ENCODE data around the gene GPR183. TPM values are rescaled to one million over a fixed set of nuclear protein-coding genes. Genes with fewer than 3 reads are reported as not detected.

The GPR183 gene
- total and polyA plus RNA-seq, 10 of the 15 experiments (the other 5 are each of a cell fraction or from before 2014, with no cell fraction given) = 134 to 669 (median 225) TPM

- no peak; the same call in 1 of the 2 replicates for TF ChIP-seq SMARCA5 (IDR thresholded peaks at IDR 0.05)
- TF ChIP-seq NBN (IDR thresholded peaks at IDR 0.05) = peak; percentile 71; the same call in 1 of the 2 replicates
- peak; percentile 92 for TF ChIP-seq RUNX3 (IDR thresholded peaks at IDR 0.05; ENCODE audit: low read length)
- no peak for TF ChIP-seq MYB (IDR thresholded peaks at IDR 0.05; ENCODE audit: borderline replicate concordance, low read depth, low read length)
- peak; percentile 43 to 83; a peak in 3 of 4 replicates for TF ChIP-seq EP300 (IDR thresholded peaks at IDR 0.05; ENCODE audit: borderline replicate concordance in 1 of 2, control insufficient read depth in 1 of 2, low read depth in 2 of 2, low read length in 2 of 2)
- peak; percentile 75 for TF ChIP-seq PBX3 (IDR thresholded peaks at IDR 0.05; ENCODE audit: insufficient replicate concordance, low read depth, low read length)
- peak; percentile 56; the same call in 1 of the 2 replicates for TF ChIP-seq ATF2 (IDR thresholded peaks at IDR 0.05; ENCODE audit: low read length)
- TF ChIP-seq NKRF (conservative IDR thresholded peaks at IDR 0.05) = 0 out of 2 replicates have a peak, but pooled peaks have one; percentile 1
- TF ChIP-seq CHD2 (IDR thresholded peaks at IDR 0.05; ENCODE audit: borderline replicate concordance, low read depth, low read length) = peak; percentile 33; the same call in 1 of the 2 replicates
- peak; percentile 19; the same call in 1 of the 2 replicates for TF ChIP-seq CBFB (IDR thresholded peaks at IDR 0.05; ENCODE audit: low read depth)
- TF ChIP-seq MEF2B (IDR thresholded peaks at IDR 0.05; ENCODE audit: partially characterized antibody, poor library complexity, severe bottlenecking) = peak; percentile 78
- no peak for TF ChIP-seq CEBPB (IDR thresholded peaks at IDR 0.05; ENCODE audit: borderline replicate concordance in 1 of 2, low read depth in 2 of 2, low read length in 2 of 2)
- TF ChIP-seq SMAD5 (IDR thresholded peaks at IDR 0.05; ENCODE audit: low read depth) = no peak
- peak; percentile 79 for TF ChIP-seq MTA2 (IDR thresholded peaks at IDR 0.05; ENCODE audit: low read depth)
- TF ChIP-seq EED (IDR thresholded peaks at IDR 0.05; ENCODE audit: low read depth) = peak; percentile 90
- TF ChIP-seq PKNOX1 (IDR thresholded peaks at IDR 0.05) = peak; percentile 77
- peak; percentile 42; the same call in 1 of the 2 replicates for TF ChIP-seq FOXM1 (IDR thresholded peaks at IDR 0.05; ENCODE audit: low read depth, low read length)
- TF ChIP-seq CBX3 (IDR thresholded peaks at IDR 0.05; ENCODE audit: borderline replicate concordance, low read depth) = no peak
- no peak for TF ChIP-seq POLR2A (IDR thresholded peaks at IDR 0.05; ENCODE audit: low read depth, low read length)
- TF ChIP-seq ELK1 (IDR thresholded peaks at IDR 0.05; ENCODE audit: low read depth, low read length) = no peak
- TF ChIP-seq NFIC (IDR thresholded peaks at IDR 0.05; ENCODE audit: low read depth, low read length) = peak; percentile 76
Measured at GRCh38 chr13:99356262-99357091, 49.3 kb upstream of the GPR183 start (continued).

All from GM12878 (cell line).